K562 (cell line): ENCODE measurements around the gene PDIA3. TPM values are rescaled to one million over a fixed set of nuclear protein-coding genes. Genes with fewer than 3 reads are reported as not detected.

Experiments used
- ERF ChIP-seq: fragments of 450-650 bp; formaldehyde crosslinking; IDR thresholded peaks from 2 replicates; pipeline ENCODE4 v1.4.0; 2020; ENCODE audit warnings: mild to moderate bottlenecking, mixed read lengths
- FOXA3 ChIP-seq, 2 experiments: fragments of 450-650 bp in 1 of 2; sonication (generic) in 1 of 2; formaldehyde crosslinking; IDR thresholded peaks in 1 of 2; conservative IDR thresholded peaks in 1 of 2; 2 replicates each; pipeline versions ENCODE4 v1.4.0 to v1.8.0; 2020 to 2022; ENCODE audit warnings: mild to moderate bottlenecking in 2 of 2, missing genetic modification reagents in 1 of 2
- GTF2A2 ChIP-seq: IDR thresholded peaks from 2 replicates; pipeline ENCODE4 v1.6.1; 2016; ENCODE audit warnings: mild to moderate bottlenecking, missing genetic modification characterization, missing compliant biosample characterization
- HNRNPL ChIP-seq: fragments of 200-400 bp; formaldehyde crosslinking; IDR thresholded peaks from 2 replicates; pipeline ENCODE4 v1.6.1; 2017; ENCODE audit warnings: low read depth, mild to moderate bottlenecking, low read length
- MAFK ChIP-seq: IDR thresholded peaks from 2 replicates; pipeline ENCODE4 v1.6.1; 2011; ENCODE audit warnings: low read length, improper control_type of control experiment
- MIER1 ChIP-seq: fragments of 450-650 bp; IDR thresholded peaks from 2 replicates; pipeline ENCODE4 v1.6.1; 2016; ENCODE audit warnings: antibody characterized with exemption, mild to moderate bottlenecking, low read depth
- POLR2H ChIP-seq: IDR thresholded peaks from 2 replicates; pipeline ENCODE4 v1.6.1; 2016; ENCODE audit warnings: missing genetic modification characterization, low read depth, mild to moderate bottlenecking, control low read depth, missing compliant biosample characterization, moderate library complexity
- TRIM28 ChIP-seq: fragments of 450-650 bp; IDR thresholded peaks from 2 replicates; pipeline ENCODE4 v1.6.1; 2017
- YBX1 ChIP-seq: fragments of 450-650 bp; IDR thresholded peaks from 2 replicates; pipeline ENCODE4 v1.7.1; 2016; ENCODE audit warnings: mild to moderate bottlenecking
- ZNF165 ChIP-seq: fragments of 250-450 bp; sonication (Bioruptor Pico); IDR thresholded peaks from 2 replicates; pipeline ENCODE4 v1.4.0; 2020; ENCODE audit warnings: borderline replicate concordance
- ZNF23 ChIP-seq: fragments of 250-450 bp; sonication (Bioruptor Pico); IDR thresholded peaks from 2 replicates; pipeline ENCODE4 v1.4.0; 2020; ENCODE audit warnings: mild to moderate bottlenecking
- ZNF316 ChIP-seq: fragments of 450-650 bp; IDR thresholded peaks from 2 replicates; pipeline ENCODE4 v1.6.1; 2016
- ZNF354B ChIP-seq: fragments of 250-450 bp; sonication (Bioruptor Pico); IDR thresholded peaks from 2 replicates; pipeline ENCODE4 v1.4.0; 2020
- ZNF384 ChIP-seq: IDR thresholded peaks from 2 replicates; pipeline ENCODE4 v1.6.1; 2012; ENCODE audit warnings: low read depth, low read length, improper control_type of control experiment
- ZNF696 ChIP-seq: fragments of 250-450 bp; sonication (Bioruptor Pico); conservative IDR thresholded peaks from 2 replicates; pipeline ENCODE4 v1.4.0; 2020; ENCODE audit warnings: mild to moderate bottlenecking, moderate library complexity
- ZNF699 ChIP-seq: fragments of 250-450 bp; sonication (Bioruptor Pico); IDR thresholded peaks from 2 replicates; pipeline ENCODE4 v1.8.0; 2021; ENCODE audit warnings: mild to moderate bottlenecking, moderate library complexity; ENCODE audit not compliant: insufficient replicate concordance
- ZZZ3 ChIP-seq: fragments of 450-650 bp; IDR thresholded peaks from 2 replicates; pipeline ENCODE4 v1.6.1; 2016; ENCODE audit warnings: antibody characterized with exemption, mild to moderate bottlenecking, moderate library complexity
- polyA plus RNA-seq, 8 experiments: library from polyadenylated mRNA; depleted of rRNA in 4 of 8; stranded (reverse) in 5 of 8; unstranded in 3 of 8; fragments of >200 nt; fragmentation: Nextera tagmentation in 2 of 8; fragmentation: Illumina TruSeq in 1 of 8; extraction: Ambion mirVana in 2 of 8; extraction: Trizol in 1 of 8; gene quantifications; 2 replicates each; pipeline versions ENCODE4 v1.2.1 to v1.2.3, GENCODE V29; 2011 to 2014; ENCODE audit warnings: inconsistent platforms in 1 of 8, missing spikeins in 1 of 8
- total RNA-seq, 7 experiments: library from RNA; depleted of rRNA in 6 of 7; stranded (reverse); fragments of >200 nt in 6 of 7; fragmentation: Illumina TruSeq in 2 of 7; extraction: Trizol in 2 of 7; gene quantifications; 2 replicates each; pipeline versions ENCODE4 v1.2.1 to v1.2.3, GENCODE V29; 2011 to 2021; ENCODE audit warnings: low replicate concordance in 1 of 7
- TF ChIP-seq, protein P1 (sequence below): fragments of 250-450 bp; sonication (Bioruptor Pico); IDR thresholded peaks from 2 replicates; pipeline ENCODE4 v1.5.1; 2021; ENCODE audit warnings: mild to moderate bottlenecking
- TF ChIP-seq, protein P2 (sequence below): sonication (generic); formaldehyde crosslinking; IDR thresholded peaks from 2 replicates; pipeline ENCODE4 v1.9.0; 2022; ENCODE audit warnings: mild to moderate bottlenecking, missing genetic modification reagents
- TF ChIP-seq, protein P3 (sequence below): IDR thresholded peaks from 2 replicates; pipeline ENCODE4 v1.6.1; 2014; ENCODE audit warnings: antibody characterized with exemption
- TF ChIP-seq, protein P4 (sequence below): fragments of 450-650 bp; conservative IDR thresholded peaks from 2 replicates; pipeline ENCODE4 v1.6.1; 2016; ENCODE audit warnings: missing genetic modification characterization, low read depth, mild to moderate bottlenecking, missing compliant biosample characterization, moderate library complexity
- TF ChIP-seq, protein P5 (sequence below), 2 experiments: fragments of 450-650 bp; IDR thresholded peaks; 2 replicates each; pipeline ENCODE4 v1.6.1; 2016

PDIA3 gene
- total and polyA plus RNA-seq, 9 of the 15 experiments (the other 6 are each of a cell fraction or from before 2014, with no cell fraction given) = 13.5 to 386 (median 149) TPM

DNA sequence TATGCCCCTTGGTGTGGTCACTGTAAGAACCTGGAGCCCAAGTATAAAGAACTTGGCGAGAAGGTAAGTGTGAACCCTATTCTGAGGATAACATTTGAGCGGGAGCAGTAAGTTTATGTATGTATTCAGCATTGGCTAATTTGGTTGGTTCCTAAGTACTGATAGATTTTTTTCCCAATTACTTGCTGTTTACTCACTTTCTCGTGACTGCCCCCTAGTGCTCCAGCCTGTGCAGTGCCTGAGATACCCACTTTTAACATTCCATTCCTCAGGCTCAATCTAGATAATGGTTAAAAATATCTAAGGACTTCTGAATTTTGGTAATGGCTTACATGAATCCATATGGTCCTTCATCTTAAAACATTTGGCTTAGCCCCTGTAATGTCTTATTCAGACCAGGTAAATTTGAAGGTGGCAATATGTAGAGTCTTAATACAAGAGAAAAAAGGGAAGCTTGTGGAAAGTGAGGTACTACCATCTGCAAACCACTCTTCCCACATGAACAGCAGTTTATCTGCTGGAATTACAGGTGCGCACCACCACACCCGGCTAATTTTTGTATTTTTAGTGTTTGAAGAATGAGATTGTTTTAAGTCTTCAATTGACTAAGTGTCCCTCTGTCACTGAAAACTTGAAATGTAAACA, 23.5 kb downstream of the PDIA3 start (continued):
- TF ChIP-seq FOXA3 (CRISPR knock-in tag; conservative IDR thresholded peaks at IDR 0.05 in 1 of 2, IDR thresholded peaks at IDR 0.05 in 1 of 2) (peak; percentile 62 to 80; a peak in 3 of 4 replicates), YBX1 (no peak), ERF (CRISPR knock-in tag) (no peak), HNRNPL (no peak), ZNF23 (CRISPR knock-in tag) (no peak), ZNF165 (CRISPR knock-in tag) (no peak), ZNF384 (peak; percentile 61), MIER1 (no peak), ZZZ3 (peak; percentile 55; the same call in 1 of the 2 replicates), ZNF354B (no peak), TRIM28 (no peak), ZNF699 (no peak), MAFK (no peak), ZNF696 (CRISPR knock-in tag) (no peak), POLR2H (tag) (peak; percentile 21; the same call in 1 of the 2 replicates), ZNF316 (no peak), GTF2A2 (no peak)
- TF ChIP-seq, protein P1, sequence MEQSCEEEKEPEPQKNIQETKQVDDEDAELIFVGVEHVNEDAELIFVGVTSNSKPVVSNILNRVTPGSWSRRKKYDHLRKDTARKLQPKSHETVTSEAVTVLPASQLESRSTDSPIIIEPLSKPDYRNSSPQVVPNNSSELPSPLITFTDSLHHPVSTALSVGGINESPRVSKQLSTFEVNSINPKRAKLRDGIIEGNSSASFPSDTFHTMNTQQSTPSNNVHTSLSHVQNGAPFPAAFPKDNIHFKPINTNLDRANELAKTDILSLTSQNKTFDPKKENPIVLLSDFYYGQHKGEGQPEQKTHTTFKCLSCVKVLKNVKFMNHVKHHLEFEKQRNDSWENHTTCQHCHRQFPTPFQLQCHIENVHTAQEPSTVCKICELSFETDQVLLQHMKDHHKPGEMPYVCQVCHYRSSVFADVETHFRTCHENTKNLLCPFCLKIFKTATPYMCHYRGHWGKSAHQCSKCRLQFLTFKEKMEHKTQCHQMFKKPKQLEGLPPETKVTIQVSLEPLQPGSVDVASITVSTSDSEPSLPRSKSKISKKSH (CRISPR knock-in tag) = no peak
- TF ChIP-seq, protein P2, sequence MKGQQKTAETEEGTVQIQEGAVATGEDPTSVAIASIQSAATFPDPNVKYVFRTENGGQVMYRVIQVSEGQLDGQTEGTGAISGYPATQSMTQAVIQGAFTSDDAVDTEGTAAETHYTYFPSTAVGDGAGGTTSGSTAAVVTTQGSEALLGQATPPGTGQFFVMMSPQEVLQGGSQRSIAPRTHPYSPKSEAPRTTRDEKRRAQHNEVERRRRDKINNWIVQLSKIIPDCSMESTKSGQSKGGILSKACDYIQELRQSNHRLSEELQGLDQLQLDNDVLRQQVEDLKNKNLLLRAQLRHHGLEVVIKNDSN (CRISPR knock-in tag) = no peak
- TF ChIP-seq, protein P3, sequence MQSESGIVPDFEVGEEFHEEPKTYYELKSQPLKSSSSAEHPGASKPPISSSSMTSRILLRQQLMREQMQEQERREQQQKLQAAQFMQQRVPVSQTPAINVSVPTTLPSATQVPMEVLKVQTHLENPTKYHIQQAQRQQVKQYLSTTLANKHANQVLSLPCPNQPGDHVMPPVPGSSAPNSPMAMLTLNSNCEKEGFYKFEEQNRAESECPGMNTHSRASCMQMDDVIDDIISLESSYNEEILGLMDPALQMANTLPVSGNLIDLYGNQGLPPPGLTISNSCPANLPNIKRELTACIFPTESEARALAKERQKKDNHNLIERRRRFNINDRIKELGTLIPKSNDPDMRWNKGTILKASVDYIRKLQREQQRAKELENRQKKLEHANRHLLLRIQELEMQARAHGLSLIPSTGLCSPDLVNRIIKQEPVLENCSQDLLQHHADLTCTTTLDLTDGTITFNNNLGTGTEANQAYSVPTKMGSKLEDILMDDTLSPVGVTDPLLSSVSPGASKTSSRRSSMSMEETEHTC = no peak
- TF ChIP-seq, protein P4, sequence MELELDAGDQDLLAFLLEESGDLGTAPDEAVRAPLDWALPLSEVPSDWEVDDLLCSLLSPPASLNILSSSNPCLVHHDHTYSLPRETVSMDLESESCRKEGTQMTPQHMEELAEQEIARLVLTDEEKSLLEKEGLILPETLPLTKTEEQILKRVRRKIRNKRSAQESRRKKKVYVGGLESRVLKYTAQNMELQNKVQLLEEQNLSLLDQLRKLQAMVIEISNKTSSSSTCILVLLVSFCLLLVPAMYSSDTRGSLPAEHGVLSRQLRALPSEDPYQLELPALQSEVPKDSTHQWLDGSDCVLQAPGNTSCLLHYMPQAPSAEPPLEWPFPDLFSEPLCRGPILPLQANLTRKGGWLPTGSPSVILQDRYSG (tag) = no peak
- TF ChIP-seq, protein P5, sequence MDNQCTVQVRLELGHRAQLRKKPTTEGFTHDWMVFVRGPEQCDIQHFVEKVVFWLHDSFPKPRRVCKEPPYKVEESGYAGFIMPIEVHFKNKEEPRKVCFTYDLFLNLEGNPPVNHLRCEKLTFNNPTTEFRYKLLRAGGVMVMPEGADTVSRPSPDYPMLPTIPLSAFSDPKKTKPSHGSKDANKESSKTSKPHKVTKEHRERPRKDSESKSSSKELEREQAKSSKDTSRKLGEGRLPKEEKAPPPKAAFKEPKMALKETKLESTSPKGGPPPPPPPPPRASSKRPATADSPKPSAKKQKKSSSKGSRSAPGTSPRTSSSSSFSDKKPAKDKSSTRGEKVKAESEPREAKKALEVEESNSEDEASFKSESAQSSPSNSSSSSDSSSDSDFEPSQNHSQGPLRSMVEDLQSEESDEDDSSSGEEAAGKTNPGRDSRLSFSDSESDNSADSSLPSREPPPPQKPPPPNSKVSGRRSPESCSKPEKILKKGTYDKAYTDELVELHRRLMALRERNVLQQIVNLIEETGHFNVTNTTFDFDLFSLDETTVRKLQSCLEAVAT (IDR thresholded peaks at IDR 0.05) = no peak
